ENCODE results near the gene DDX6. TPM values are rescaled to one million over a fixed set of nuclear protein-coding genes. Genes with fewer than 3 reads are reported as not detected.
"Not testable (repeated sequence)": the region's sequence is repeated elsewhere in the genome, so short reads cannot be mapped to it uniquely, and the experiment has no call there.

Gene DDX6
- total RNA-seq, 1 experiment from 2014 or later: 59.4 TPM

- H3K4me2 ChIP-seq (ENCODE audit: low read length): no peak overlapping the region
- no peak for ATAC-seq
- no peak overlapping the region for H3K9ac ChIP-seq (ENCODE audit: low read length)
- H3K9me2 ChIP-seq (replicated peaks; ENCODE audit: low read length): no peaks in the 10 kb centered on the region
- H3F3A ChIP-seq (ENCODE audit: low read length, unreplicated experiment): no peaks in the 10 kb centered on the region
- intact Hi-C loops (cut with micrococcal nuclease): no loop called here
- 0 out of 2 replicates have a peak, but pooled peaks cover 5% of the 10 kb centered on the region for H3K27me3 ChIP-seq (ENCODE audit: low read length)
- H3K4me3 ChIP-seq (ENCODE audit: low read length): no peak overlapping the region
- DNase-seq: no peak
- H3K36me3 ChIP-seq (ENCODE audit: low read depth, low read length): no peaks in the 10 kb centered on the region
- no TSS peak for BruUV-seq (replicated peaks)
- ChIA-PET CTCF (no interaction called here), POLR2A (ENCODE audit: unreplicated experiment) (no interaction called here)
- H3K4me1 ChIP-seq (ENCODE audit: insufficient read depth, low read length): no peaks in the 10 kb centered on the region
- no peak for TF ChIP-seq EZH2phosphoT487 (IDR thresholded peaks at IDR 0.05; ENCODE audit: borderline replicate concordance, low read length)
- no peaks in the 10 kb centered on the region for H3K79me2 ChIP-seq (ENCODE audit: low read length)
- no peaks in the 10 kb centered on the region for H3K9me3 ChIP-seq (ENCODE audit: low read length)
- H4K20me1 ChIP-seq (ENCODE audit: low read length): no peaks in the 10 kb centered on the region
- H2AFZ ChIP-seq (ENCODE audit: low read length): no peak overlapping the region
- no peak overlapping the region for H3K27ac ChIP-seq (ENCODE audit: low read length)
Measured at GRCh38 chr11:118715245-118715831, 75.6 kb downstream of the DDX6 start.

- Histone ChIP-seq H2AFZ (ENCODE audit: low read length) (no peak overlapping the region), H3K27me3 (ENCODE audit: low read length) (0 out of 2 replicates have a peak, but pooled peaks cover 6% of the 10 kb centered on the region), H3K4me3 (ENCODE audit: low read length) (no peak overlapping the region), H3K9me3 (ENCODE audit: low read length) (no peaks in the 10 kb centered on the region), H3K79me2 (ENCODE audit: low read length) (no peaks in the 10 kb centered on the region), H3K4me2 (ENCODE audit: low read length) (no peak overlapping the region), H3K9me2 (replicated peaks; ENCODE audit: low read length) (no peaks in the 10 kb centered on the region), H3K36me3 (ENCODE audit: low read depth, low read length) (no peaks in the 10 kb centered on the region), H3K4me1 (ENCODE audit: insufficient read depth, low read length) (no peaks in the 10 kb centered on the region), H4K20me1 (ENCODE audit: low read length) (no peaks in the 10 kb centered on the region), H3K27ac (ENCODE audit: low read length) (no peak overlapping the region), H3K9ac (ENCODE audit: low read length) (no peak overlapping the region), H3F3A (ENCODE audit: low read length, unreplicated experiment) (no peaks in the 10 kb centered on the region)
- ChIA-PET POLR2A (ENCODE audit: unreplicated experiment) (no interaction called here), CTCF (no interaction called here)
- intact Hi-C loops (cut with micrococcal nuclease): no loop called here
- TF ChIP-seq CTCF (conservative IDR thresholded peaks at IDR 0.05; ENCODE audit: low read depth, low read length): no peak
- no TSS peak for BruUV-seq (replicated peaks)
- DNase-seq: no peak
- no peak for ATAC-seq
Measured at GRCh38 chr11:118714816-118715215, 76.1 kb downstream of the DDX6 start.

- H3F3A ChIP-seq (ENCODE audit: low read length, unreplicated experiment); H3K36me3 ChIP-seq (ENCODE audit: low read depth, low read length); H3K27me3 ChIP-seq (ENCODE audit: low read length); H3K79me2 ChIP-seq (ENCODE audit: low read length); ATAC-seq; H2AFZ ChIP-seq (ENCODE audit: low read length); H3K9me3 ChIP-seq (ENCODE audit: low read length); DNase-seq; intact Hi-C loops (cut with micrococcal nuclease); H3K9ac ChIP-seq (ENCODE audit: low read length); H3K4me3 ChIP-seq (ENCODE audit: low read length); H3K9me2 ChIP-seq (replicated peaks; ENCODE audit: low read length); POLR2A ChIA-PET (ENCODE audit: unreplicated experiment); H3K4me1 ChIP-seq (ENCODE audit: insufficient read depth, low read length); CTCF ChIA-PET; H4K20me1 ChIP-seq (ENCODE audit: low read length); H3K27ac ChIP-seq (ENCODE audit: low read length); H3K4me2 ChIP-seq (ENCODE audit: low read length); BruUV-seq (replicated peaks): not testable (repeated sequence)
Measured at GRCh38 chr11:118714416-118714815, 76.5 kb downstream of the DDX6 start.

GRCh38 chr11:118708296-118708695, 82.7 kb downstream of the DDX6 start:
- no peaks in the 10 kb centered on the region for H3K9me2 ChIP-seq (replicated peaks; ENCODE audit: low read length)
- no TSS peak for BruUV-seq (replicated peaks)
- ATAC-seq (no peak), DNase-seq (no peak)
- H3K9ac ChIP-seq (ENCODE audit: low read length): no peak overlapping the region
- TF ChIP-seq EZH2 (IDR thresholded peaks at IDR 0.05; ENCODE audit: low read length, unreplicated experiment) (no peak), EZH2phosphoT487 (IDR thresholded peaks at IDR 0.05; ENCODE audit: borderline replicate concordance, low read length) (no peak), CTCF (conservative IDR thresholded peaks at IDR 0.05; ENCODE audit: low read depth, low read length) (no peak)
- H3K4me1 ChIP-seq (ENCODE audit: insufficient read depth, low read length): no peaks in the 10 kb centered on the region
- no peak overlapping the region for H2AFZ ChIP-seq (ENCODE audit: low read length)
- peaks cover 11% of the 10 kb centered on the region; the same call in 1 of the 2 replicates for H3K27me3 ChIP-seq (ENCODE audit: low read length)
- intact Hi-C loops (cut with micrococcal nuclease): no loop called here
- no peaks in the 10 kb centered on the region for H3K9me3 ChIP-seq (ENCODE audit: low read length)
- no peak overlapping the region for H3K27ac ChIP-seq (ENCODE audit: low read length)
- no peaks in the 10 kb centered on the region for H3K36me3 ChIP-seq (ENCODE audit: low read depth, low read length)
- CTCF ChIA-PET: no interaction called here
- no peak overlapping the region for H3K4me3 ChIP-seq (ENCODE audit: low read length)
- POLR2A ChIA-PET (ENCODE audit: unreplicated experiment): no interaction called here
- no peaks in the 10 kb centered on the region for H3F3A ChIP-seq (ENCODE audit: low read length, unreplicated experiment)
- no peaks in the 10 kb centered on the region for H4K20me1 ChIP-seq (ENCODE audit: low read length)
- H3K4me2 ChIP-seq (ENCODE audit: low read length): no peak overlapping the region
- no peaks in the 10 kb centered on the region for H3K79me2 ChIP-seq (ENCODE audit: low read length)
